NOMO-1 treated with DMSO at 0.1 percent for 48 hours (cell line): ENCODE measurements around the gene NRSN2.

Experiments used
- DNase-seq: peaks from one replicate; lab custom pipeline; 2025; ENCODE audit not compliant: unreplicated experiment; lab: John Stamatoyannopoulos, UW

NRSN2 gene, protein sequence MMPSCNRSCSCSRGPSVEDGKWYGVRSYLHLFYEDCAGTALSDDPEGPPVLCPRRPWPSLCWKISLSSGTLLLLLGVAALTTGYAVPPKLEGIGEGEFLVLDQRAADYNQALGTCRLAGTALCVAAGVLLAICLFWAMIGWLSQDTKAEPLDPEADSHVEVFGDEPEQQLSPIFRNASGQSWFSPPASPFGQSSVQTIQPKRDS

DNA sequence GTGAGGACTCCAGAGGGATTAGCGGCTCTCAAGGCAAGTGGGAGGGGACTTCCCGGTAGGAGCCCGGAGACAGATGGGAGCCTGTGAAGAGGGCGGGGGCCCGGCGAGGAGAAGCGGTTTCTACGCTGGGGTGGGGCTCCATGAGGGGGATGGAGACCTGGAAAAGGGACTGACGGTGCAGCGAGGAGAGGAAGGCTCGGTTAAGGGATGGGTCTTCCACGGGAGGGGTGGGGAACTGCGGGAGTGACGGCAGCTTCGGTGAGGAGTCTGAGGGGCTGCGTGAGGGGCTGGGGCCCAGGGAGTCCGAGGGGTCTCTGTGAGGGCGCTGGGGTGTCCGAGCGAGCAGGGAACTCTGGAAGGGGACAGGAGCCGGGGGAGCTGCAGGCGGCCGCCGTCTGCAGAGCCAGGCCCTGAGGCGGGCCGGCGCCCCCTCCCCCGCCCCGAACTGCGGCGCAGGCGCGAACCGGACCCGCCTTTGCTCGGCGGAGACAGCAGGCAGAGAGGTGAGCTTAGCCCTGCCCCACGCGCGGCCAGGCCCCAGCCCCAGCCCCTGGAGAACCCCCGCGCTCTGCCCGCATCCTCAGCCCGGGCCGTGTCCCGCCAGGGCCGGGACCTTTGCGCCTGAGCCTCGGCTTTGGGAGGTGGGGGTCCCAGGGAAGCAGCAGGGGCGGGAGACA lies at the start of gene NRSN2:
NRSN2 (plus strand) TSS at position 472 of the 677 bp plus-strand sequence. CDS start 2,533 bp downstream, outside the sequence.
- DNase-seq: no peak

DNA sequence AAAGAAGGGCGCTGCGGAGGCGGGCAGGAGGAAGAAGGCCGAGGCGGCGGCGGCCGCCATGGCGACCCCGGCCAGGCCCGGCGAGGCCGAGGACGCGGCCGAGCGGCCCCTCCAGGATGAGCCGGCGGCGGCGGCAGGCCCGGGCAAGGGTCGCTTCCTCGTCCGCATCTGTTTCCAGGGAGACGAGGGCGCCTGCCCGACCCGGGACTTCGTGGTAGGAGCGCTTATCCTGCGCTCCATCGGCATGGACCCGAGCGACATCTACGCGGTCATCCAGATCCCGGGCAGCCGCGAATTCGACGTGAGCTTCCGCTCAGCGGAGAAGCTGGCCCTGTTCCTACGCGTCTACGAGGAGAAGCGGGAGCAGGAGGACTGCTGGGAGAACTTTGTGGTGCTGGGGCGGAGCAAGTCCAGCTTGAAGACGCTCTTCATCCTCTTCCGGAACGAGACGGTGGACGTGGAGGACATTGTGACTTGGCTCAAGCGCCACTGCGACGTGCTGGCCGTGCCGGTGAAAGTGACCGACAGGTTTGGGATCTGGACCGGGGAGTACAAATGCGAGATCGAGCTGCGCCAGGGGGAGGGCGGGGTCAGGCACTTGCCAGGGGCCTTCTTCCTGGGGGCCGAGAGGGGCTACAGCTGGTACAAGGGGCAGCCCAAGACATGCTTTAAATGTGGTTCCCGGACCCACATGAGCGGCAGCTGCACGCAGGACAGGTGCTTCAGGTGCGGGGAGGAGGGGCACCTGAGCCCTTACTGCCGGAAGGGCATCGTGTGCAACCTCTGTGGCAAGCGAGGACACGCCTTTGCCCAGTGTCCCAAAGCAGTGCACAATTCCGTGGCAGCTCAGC lies 48.8 kb upstream of the NRSN2 start:
- peak; percentile 53 for DNase-seq

DNA sequence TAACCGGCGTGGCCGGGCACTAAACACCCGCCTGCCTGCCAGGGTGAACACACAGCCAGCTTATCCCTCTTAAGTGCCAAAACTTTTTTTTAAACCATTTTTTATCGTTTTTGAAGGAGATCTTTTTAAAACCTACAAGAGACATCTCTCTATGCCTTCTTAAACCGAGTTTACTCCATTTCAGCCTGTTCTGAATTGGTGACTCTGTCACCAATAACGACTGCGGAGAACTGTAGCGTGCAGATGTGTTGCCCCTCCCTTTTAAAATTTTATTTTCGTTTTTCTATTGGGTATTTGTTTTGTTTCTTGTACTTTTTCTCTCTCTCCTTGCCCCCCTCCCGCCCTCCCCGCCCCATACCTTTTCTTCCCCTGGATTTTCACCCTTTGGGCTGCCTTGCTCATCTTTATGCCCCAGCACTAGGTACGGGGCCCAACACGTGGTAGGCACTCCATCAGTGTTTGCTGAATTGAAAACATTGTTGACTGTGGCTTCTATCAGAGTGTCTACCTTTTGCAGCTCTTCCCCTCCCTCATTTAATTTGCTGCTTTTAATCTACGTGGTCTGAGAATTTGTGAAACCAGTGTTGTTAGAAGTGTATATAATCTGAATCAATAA lies 48.0 kb upstream of the NRSN2 start:
- no peak for DNase-seq

DNA sequence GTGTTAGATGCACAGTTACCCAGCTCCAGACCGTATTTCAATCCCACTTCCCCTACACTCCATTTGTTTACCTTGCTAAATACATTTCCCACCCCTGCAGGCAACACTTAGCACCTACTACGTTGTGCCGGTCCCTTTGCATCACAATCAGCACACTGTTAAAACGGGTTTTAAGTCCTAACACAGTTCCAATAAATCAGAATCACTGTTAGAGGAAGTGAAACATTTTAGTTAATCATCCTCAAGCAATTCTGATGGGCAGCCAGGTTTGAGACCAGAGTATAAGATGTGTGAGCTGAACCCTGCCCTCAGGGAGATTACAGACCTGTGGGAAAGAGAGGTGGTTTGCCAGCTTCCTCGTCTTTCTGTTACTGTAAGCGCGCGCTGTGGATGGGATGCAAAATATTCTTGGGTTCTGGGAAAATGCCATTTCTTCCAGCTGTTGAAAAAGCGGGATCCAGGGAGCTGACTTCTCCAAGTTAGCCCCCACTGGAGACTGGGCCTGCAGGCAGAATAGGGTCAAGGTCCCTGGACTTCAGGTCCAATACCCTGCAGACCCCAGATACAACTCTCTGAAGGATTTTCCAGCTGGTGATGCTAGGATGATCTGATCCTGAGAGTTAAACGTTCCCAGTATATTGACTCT lies 46.4 kb upstream of the NRSN2 start:
- peak; percentile 60 for DNase-seq

DNA sequence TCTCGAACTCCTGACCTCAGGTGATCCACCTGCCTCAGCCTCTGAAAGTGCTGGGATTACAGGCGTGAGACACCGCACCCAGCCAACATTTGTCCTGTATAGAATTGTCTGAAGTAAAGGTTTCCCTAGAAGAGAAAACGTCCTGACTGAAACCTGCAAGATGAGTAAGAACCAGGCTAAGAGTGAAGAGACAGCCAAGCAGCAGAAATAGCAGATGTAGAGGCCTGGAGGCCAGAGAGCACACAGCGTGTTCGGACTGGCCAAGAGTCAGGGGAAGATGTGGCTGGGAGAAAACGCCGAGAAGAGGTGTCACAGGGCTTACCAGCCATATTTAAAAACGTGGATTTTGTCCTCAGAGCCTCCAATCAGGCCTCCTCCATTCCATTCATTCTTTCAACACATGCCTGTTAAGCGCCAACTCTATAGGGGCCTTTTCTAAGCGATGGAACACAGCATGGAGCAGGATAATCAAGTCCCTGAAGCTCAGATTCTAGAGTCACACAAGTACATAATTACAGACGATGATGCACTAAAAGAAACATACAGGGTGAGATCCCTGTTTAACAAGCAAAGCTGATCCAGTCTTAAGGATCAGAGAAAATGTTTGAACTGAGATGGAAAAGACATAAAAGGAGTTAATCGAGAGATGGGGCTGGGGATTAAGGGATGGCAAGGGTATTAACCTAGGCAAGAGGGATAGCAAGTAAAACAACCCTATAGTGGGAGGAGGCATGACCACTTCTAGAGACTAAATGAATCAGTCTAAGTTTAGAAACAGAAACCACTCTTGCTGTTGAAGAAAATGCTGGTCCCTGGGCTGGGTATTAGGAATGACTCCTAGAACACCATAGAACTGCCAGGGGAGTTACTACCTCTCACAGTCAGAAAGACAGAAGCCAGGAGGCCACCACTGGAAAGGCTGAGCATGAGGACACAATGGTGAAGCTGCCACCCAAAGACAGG lies 44.7 kb upstream of the NRSN2 start:
- no peak for DNase-seq

DNA sequence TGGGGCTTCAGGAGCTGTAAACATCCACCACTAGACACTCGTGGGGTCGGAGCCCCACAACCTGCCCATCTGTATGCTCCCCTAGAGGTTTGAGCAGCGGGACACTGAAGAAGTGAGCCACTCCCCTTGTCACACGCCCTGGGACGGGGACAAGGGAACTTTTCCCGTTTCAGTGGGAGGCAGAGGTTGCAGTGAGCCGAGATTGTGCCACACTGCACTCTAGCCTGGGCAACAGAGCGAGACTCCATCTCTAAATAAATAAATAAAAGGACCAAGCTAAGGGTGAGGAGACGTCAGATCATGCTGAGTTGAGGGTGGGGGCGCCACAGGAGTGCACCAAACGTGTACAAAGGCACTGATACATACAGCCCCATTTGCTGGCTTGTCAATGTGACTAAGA lies 41.2 kb upstream of the NRSN2 start:
- no peak for DNase-seq

DNA sequence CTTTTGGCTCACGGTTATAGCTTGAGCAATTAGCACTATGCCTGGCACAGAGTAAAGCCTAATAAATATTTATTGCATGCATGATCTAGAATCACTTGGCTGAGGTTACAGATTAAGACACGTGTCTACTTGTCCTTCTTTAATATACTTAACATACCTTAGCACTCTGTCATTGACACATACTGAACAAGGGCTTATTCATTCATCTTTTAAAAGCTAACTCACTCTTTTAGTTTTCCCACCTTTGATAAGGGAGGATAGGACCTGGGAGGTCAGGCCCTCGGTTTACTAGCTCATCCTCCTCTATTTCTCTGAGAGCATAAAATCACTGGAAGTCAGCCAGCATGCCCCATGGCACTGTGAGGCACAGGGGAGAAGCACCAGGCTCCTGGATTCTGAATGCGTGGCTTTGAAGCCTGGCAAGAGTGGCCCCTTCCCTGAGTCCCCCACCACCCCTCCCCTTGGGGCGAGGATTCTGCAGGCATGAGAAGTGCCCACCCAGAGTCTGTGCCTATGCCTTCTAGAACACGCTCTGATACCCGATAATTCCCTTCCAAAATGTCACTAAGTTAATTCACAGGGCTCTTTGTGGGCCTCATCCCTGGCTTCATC lies 38.4 kb upstream of the NRSN2 start:
- no peak for DNase-seq

DNA sequence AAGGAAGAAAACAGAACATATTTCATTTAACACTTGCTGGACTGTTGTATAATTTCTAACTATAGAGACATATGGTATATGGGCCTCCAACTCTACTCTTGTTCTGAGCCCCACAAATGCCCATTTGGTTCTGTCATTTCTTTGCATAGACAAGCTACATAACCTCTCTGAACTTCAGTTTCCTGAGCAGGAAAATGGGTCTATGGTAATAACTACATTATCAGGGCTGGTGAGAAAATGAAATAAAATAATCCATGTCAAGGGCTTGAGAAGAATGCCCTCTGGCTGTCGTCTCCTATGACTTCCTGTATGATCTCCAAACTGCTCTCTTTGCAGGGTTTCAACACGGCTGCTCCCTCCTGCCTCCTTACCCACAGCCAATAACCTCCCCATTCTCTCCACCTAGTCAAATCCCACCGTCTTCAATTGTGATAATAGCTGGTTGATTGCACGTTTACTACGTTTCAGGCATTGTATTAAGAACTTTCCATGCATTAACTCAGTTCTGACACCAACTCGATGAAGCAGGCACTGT lies 37.5 kb upstream of the NRSN2 start:
- DNase-seq: no peak

DNA sequence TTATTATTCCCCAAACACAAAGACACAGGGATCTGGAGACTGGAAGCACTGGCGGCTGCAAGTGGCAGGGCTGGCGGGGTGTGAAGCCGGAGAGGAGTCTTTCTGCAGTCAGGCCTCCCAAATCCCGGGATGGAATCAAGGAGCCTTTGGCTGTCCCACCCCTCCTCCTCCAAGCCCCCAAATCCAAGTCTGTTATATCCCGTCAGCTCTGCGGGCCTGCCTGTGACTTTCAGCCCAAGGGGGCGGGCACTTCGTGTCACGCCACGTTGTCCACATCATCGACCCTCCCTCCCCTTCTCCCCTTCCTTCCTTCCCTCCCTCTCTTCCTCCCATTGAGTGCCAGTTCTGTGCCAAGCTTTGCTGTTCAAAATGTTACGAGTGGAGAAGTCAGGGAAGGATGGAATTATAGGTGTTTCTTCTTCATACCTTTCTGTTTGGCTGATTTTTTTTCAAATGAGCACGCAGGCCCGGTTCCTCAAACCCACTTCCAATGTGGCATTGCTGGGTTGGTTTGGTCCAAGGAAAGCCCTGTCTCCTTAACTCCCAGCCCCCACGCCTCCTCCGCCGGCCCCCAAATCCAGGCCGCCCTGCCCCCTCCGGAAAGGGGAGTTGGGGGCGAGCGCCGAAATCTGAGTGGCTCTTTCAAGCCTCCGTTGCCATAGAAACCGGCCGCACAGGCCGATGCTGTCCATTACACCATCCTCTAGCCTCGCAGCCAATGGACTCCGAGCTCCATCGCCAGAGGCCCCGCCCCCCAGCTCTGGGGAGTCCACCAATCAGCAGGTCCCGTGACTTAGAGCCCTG lies 36.9 kb upstream of the NRSN2 start:
- peak; percentile 87 for DNase-seq

DNA sequence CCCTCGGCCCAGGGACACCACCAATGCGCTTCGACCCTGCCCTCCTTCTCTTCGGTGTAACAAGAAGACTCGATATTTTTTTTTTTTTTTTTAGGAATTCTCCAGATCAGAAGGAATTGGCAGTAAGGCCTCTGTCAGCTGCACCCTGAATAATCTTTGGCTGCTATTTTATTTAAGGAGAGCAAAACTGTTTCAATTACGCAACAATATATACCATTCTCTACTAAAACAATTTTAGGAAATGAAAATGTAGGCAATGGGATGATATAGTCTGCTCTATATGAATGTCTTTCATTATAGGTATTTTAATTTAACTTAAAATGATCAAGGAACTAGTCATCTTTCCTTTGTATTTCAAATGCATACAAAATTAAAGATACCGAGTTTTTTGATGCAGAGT lies 36.3 kb upstream of the NRSN2 start:
- DNase-seq: no peak

DNA sequence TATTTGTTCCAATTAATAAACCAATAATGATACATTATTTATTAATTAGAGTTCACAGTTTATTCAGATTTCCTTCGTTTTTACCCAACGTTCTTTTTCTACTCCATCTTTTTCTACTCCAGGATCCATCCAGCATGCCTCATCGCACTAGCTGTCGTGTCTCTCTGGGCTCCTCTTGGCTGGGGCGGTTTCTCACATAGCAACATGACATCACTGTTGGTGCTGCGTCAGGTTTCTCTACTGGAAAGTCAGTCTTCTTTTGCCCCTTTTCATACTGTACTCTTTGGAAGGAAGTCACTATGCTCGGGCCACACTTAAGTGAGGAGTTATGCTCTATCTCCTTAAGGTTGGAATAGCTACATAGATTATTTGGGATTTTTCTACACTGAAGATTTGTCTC lies 35.3 kb upstream of the NRSN2 start:
- DNase-seq: no peak

DNA sequence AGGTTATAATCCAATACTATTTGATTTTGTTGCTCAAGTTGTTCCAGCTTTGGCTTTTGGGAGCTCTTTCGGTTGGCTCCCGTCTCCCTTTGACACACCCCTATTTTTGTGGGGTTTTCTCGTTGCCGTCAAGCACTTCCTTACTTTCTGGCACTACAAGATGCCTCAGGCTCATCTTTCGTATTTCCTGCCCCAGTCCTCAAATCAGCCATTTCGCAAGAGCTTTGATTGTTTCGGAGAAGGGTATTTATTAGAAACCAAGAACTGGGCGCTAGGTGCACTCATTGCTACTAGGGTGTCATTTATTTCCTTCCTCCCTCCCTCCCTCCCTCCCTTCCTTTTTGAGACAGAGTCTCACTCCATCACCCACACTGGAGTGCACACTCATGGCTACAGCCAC lies 34.8 kb upstream of the NRSN2 start:
- DNase-seq: peak; percentile 26

DNA sequence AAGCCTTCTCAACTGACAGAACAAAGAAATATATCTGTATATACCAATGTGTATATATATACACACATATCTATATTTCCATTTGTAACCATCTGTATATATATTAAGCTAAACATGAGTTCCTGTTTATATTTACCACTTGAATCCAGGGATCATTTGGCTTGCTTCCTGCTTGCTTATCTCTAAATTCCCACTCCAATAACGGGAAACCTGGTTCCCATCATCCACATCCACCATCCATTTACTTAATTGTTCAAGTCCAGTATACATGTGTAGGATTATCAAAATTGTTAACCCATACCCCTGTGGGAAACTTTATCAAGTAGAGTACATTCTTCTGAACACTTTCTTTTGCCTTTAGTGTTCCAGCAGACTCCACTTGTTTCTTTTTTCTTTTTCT lies 34.0 kb upstream of the NRSN2 start:
- DNase-seq: no peak

DNA sequence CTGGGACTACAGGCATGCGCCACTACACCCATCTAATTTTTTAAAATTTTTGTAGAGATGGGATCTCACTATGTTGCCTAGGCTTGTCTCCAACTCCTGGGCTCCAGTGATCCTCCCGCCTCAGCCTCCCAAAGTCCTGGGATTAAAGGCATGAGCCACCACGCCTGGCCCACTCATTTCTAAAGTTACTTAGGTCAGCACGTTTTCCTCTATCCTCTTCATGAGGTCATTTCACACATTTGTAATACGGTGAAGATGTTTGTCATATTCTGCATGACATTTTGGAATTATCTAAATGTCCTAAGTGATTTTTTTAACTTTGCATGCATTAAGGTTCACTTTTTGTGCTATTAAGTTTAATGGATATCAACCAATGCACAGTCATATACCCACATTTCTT lies 33.5 kb upstream of the NRSN2 start:
- no peak for DNase-seq

DNA sequence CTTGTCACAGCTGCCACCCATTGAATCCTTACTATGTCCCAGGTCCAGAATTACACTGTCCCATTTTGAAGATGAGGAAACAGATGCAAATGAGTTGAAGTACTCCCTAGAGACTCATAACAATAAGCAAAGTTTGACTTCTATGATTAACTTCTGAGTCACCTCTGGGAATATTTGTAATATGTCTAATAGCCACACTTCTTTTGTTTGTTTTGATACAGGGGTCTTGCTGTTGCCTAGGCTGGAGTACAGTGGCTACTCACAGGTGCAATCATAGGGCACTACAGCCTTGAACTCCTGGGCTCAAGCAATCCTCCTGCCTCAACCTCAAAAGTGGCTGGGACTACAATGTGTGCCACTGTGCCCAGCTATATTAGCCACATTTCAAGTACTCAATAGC lies 33.0 kb upstream of the NRSN2 start:
- DNase-seq: no peak

DNA sequence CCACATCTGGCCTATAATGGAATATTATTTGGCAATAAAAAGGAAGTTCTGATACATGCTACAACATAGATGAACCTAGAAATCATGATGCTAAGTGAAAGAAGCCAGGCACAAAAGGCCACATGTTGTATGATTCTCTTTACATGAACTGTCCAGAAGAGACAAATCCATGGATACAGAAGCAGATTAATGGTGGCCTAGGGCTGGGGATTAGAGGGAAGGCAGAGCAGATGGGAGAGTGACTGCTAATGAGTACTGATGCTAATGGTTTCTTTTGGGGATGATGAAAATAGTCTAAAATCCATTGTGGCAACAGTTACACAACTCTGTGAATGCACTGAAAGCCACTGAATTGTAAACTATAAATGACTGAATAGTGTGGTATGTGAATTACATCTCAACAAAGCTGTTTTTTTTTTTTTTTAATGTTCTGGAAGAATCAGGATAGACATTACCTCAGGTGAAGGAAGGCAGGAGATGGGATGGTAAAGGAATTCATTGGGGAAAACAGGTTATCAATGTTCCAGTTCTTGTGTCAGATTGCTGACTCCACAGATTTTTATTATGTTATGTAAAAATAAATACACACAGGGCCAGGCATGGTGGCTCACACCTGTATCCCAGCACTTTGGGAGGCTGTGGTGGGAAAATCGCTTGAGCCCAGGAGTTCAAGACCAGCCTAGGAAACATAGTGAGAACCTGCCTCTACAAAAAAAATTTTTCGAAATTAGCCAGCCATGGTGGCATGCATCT lies 30.4 kb upstream of the NRSN2 start:
- no peak for DNase-seq

DNA sequence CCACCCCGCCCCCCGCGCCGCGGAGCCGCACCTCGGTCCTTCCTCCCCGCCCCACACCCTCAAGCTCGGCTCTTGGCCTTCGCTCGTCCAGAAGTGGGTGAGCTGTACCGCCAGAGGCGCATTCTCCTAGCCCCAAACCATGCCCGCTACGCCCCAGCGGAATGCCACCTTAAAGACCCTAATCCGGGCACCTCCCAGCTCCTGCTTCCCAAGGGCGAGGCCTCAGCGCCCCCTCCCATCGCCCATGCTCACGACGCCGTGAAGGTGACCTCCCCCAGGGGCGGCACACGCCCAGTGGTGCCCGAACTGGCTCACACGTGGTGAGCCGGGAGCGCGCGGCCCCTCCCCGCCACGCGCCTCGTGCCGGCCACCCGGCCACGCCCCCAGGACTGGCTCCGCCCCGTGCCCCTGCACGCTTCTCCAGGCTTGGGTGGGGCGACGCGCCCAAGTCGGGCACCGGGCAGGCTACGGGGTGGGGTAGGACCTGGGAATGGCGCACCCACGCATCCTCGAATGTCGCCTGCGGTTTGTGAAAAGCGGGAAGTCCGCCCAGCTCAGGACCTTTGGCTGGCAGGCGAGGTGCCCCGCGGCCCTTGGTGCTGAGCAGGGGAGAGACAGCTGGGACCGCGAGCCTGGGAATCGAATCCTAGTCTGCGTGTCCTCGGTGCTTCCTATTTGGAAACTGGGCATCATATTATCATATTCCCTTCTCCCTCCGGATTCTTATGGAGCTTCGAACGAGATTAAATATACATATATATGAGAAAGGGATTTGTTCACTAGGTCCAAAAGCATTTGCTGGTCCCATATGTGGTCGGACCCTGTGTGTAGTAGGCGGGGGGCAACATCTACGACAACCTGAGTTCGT lies 22.5 kb upstream of the NRSN2 start:
- peak; percentile 75 for DNase-seq
